IPS-18c (cell line): ENCODE results near the gene DEPDC5.
"Not testable (repeated sequence)": the region's sequence is repeated elsewhere in the genome, so short reads cannot be mapped to it uniquely, and the experiment has no call there.

Experiments used
- H3K4me3 ChIP-seq: 2 replicates; pipeline ENCODE4 v1.7.0; 2013; ENCODE audit warnings: low read depth, mild to moderate bottlenecking, low read length, moderate library complexity; ENCODE audit not compliant: insufficient read depth
- H3K9me3 ChIP-seq: one replicate; pipeline ENCODE4 v1.6.1; 2013; ENCODE audit warnings: mild to moderate bottlenecking, low read length, moderate library complexity; ENCODE audit not compliant: control insufficient read depth, insufficient read depth

DEPDC5 gene

DNA sequence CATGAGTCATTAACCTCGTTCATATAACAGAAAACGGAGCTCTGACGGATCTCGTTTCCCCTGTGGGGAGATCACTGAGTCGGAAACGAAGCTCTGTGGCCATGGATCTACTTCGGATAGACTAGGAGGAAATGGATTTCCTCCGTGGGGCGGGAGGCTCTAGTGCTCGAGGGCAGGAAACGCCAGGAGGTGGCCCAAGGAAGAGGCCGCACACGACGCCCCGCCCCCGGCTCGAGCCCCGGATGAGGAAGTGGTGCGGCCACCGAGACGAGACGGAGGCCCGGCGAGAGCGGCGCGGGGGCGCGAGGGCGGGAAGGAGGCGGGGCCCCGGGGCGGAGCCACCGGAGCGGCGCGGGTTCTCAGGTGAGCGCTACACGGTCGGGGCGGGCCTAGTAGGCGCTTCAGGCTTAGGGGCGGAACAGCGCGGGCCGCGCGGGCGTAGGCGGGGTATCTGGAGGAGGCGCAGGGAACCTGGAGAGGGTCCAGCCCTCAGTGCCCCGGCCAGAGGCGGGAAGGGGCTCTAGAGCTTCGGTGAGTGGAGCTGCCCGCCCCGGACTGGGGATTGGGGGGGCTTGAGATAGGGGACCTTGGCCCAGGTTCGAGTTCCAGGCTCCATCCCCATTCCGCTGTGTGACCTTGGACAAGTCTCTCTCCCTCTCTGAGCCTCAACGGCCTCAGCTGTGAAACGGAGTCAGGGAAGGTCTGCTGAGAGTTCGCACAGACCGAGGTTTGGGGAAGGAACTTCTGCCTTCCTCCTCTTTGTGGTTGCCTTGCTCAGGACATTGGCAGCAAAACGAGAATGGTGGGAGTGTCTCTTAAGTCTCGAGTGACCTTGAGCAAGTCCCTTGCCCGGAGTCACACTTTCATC lies at the start of gene DEPDC5:
DEPDC5 (plus strand) TSS at position 386 of the 868 bp plus-strand sequence. CDS start 903 bp downstream, outside the sequence.
- H3K9me3 ChIP-seq = peaks cover 3% of the 10 kb centered on the region
- peak within 1 kb of the TSS; percentile 87 for H3K4me3 ChIP-seq

- Histone ChIP-seq H3K4me3 (no peak overlapping the region), H3K9me3 (no peaks in the 10 kb centered on the region)
Observed at GRCh38 chr22:31707519-31707918, 46.3 kb upstream of the DEPDC5 start.

GRCh38 chr22:31711226-31711625 lies 42.6 kb upstream of the DEPDC5 start:
- not testable (repeated sequence) for H3K4me3 ChIP-seq, H3K9me3 ChIP-seq

DNA sequence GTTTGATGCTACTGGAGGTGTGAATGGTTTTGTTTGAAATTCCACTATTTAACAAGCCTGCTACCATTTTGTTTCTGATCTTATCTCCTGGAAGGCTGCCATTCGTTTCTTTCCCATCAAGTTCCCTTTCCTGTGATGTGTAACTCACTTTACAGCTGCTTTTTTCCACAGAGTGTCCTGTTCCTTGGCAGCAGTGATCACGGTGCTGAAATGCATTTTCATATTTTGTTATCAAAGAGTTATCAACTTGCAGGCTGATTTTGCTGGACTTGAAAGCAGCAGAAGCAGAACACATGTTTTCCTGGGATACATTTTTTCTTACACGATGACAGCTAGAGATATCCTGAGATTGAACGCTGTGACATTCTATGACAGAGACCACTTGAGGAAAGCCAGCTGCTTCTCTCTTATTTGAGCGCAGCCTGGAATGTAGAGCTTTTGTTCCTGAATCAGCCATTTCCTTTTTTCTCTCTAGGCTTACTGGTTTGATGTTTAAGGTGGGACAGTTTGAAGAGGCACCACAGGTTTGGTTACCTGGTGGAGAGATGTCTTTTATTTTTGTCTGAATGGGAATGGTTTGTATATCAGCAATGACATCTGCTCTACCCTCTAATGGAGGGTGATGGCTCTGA lies 38.6 kb upstream of the DEPDC5 start:
- H3K9me3 ChIP-seq = no peaks in the 10 kb centered on the region
- no peak overlapping the region for H3K4me3 ChIP-seq

GRCh38 chr22:31719850-31720471 lies 33.9 kb upstream of the DEPDC5 start:
- H3K4me3 ChIP-seq = no peak overlapping the region
- H3K9me3 ChIP-seq = no peaks in the 10 kb centered on the region

GRCh38 chr22:31723723-31724122 lies 30.1 kb upstream of the DEPDC5 start:
- H3K4me3 ChIP-seq = no peak overlapping the region
- no peaks in the 10 kb centered on the region for H3K9me3 ChIP-seq

GRCh38 chr22:31726692-31727091 lies 27.1 kb upstream of the DEPDC5 start:
- H3K4me3 ChIP-seq = no peak overlapping the region
- H3K9me3 ChIP-seq = no peaks in the 10 kb centered on the region

- H3K4me3 ChIP-seq = no peak overlapping the region
- H3K9me3 ChIP-seq = no peaks in the 10 kb centered on the region
Observed at GRCh38 chr22:31728857-31729256, 25.0 kb upstream of the DEPDC5 start.

- Histone ChIP-seq H3K4me3 (no peak overlapping the region), H3K9me3 (no peaks in the 10 kb centered on the region)
Observed at GRCh38 chr22:31730344-31730711, 23.5 kb upstream of the DEPDC5 start.

DNA sequence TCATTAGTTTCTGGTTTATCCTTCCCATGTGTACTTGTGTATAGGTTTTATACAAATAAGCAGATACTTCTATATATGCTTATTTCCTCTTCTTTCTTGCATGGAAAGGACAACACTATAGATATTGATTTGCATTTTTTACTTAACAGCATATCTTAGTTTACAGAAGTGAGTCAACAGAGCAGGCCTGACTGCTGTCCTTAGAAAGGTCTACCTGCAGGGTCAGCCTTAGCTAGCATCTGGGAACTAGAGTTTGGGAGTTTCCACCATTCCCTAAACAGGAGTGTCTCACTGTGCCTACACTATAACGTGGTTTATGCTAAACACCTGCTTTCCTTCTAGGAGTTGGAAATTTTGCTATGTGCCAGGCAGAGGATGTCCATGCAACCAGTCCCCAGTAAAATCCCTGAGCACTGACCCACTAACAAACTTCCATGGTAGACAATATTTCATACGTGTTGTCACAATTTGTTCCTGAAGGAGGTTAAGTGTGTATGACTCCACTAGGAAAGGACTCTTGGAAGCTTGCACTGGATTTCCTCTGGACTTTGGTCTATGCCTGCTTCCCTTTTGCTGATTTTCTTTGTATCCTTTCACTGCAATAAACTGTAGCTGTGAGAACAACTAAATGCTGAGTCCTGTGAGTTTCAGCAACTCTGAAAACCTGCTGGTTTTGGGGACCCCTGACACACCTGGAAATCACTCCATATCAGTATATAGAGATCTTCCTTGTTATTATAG lies 21.6 kb upstream of the DEPDC5 start:
- no peak overlapping the region for H3K4me3 ChIP-seq
- no peaks in the 10 kb centered on the region for H3K9me3 ChIP-seq

DNA sequence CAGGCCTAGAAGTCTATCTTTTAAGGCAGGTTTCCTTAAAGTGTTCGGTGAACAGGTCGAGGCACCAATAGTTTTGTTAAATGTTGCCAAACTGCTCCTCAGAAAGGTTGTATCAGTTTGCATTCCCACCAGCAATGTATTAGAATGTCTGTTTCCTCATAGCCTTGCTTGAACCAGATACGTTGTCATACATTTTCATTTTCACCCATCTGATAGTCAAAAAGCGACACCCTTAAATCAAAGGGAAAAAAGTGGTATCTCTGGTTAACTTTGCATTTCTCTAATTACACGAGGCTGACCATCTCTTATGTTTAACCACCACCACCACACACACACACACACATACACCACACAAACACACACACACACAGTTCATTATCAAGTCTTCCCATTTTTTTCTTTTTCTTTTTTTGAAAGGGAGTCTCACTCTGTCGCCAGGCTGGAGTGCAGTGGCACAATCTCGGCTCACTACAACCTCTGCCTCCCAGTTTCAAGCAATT lies 20.2 kb upstream of the DEPDC5 start:
- Histone ChIP-seq H3K4me3 (no peak overlapping the region), H3K9me3 (no peaks in the 10 kb centered on the region)

GRCh38 chr22:31734512-31734911 lies 19.3 kb upstream of the DEPDC5 start:
- H3K9me3 ChIP-seq = no peaks in the 10 kb centered on the region
- H3K4me3 ChIP-seq = no peak overlapping the region

DNA sequence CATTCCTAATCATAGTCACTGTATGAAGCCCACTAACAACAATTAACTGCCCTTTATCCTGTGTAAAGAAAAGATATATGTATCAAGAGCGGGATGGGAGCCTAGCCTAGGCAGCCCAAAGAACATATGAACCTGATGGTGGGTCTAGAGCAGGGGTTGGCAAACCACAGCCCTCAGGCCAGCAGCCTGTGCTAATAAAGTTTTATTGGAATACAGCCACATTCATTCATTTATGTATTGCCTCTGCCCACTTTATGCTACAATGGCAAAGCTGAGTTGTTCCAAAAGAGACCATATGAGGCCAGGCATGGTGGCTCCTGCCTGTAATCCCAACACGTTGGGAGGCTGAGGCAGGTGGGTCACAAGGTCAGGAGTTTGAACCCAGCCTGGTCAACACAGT lies 17.4 kb upstream of the DEPDC5 start:
- H3K4me3 ChIP-seq = no peak overlapping the region
- H3K9me3 ChIP-seq = no peaks in the 10 kb centered on the region

GRCh38 chr22:31737932-31738331 lies 15.9 kb upstream of the DEPDC5 start:
- Histone ChIP-seq H3K9me3 (no peaks in the 10 kb centered on the region), H3K4me3 (no peak overlapping the region)

GRCh38 chr22:31738566-31738965 lies 15.3 kb upstream of the DEPDC5 start:
- no peak overlapping the region for H3K4me3 ChIP-seq
- no peaks in the 10 kb centered on the region for H3K9me3 ChIP-seq

GRCh38 chr22:31739795-31740201 lies 14.0 kb upstream of the DEPDC5 start:
- no peak overlapping the region for H3K4me3 ChIP-seq
- no peaks in the 10 kb centered on the region for H3K9me3 ChIP-seq

GRCh38 chr22:31740314-31740713 lies 13.5 kb upstream of the DEPDC5 start:
- not testable (repeated sequence) for H3K9me3 ChIP-seq, H3K4me3 ChIP-seq
